ENCODE data around the gene GLOD4.
"Not testable (repeated sequence)": the region's sequence is repeated elsewhere in the genome, so short reads cannot be mapped to it uniquely, and the experiment has no call there.

The GLOD4 gene

DNA sequence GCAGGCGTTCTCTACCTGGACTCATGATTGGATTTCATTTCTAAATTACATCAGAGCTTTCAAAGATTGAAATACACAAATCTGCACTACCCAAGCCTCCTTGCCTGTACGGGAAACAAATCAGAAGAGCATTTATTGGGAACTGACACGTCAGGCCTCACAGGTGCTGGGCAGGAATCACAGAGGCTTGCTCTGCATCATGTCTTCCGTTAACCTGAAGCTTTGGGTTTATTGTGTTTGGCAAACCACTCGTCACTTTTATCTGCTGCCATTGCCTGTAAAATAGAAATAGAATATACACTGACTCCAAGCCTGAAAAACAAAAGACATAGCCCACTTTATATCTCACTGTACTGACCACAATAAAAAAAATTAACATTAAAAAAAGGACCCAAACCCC is 22.1 kb downstream of the GLOD4 start:
- DNase-seq (ENCODE audit: low spot score): no peak
- TF ChIP-seq, protein P1, sequence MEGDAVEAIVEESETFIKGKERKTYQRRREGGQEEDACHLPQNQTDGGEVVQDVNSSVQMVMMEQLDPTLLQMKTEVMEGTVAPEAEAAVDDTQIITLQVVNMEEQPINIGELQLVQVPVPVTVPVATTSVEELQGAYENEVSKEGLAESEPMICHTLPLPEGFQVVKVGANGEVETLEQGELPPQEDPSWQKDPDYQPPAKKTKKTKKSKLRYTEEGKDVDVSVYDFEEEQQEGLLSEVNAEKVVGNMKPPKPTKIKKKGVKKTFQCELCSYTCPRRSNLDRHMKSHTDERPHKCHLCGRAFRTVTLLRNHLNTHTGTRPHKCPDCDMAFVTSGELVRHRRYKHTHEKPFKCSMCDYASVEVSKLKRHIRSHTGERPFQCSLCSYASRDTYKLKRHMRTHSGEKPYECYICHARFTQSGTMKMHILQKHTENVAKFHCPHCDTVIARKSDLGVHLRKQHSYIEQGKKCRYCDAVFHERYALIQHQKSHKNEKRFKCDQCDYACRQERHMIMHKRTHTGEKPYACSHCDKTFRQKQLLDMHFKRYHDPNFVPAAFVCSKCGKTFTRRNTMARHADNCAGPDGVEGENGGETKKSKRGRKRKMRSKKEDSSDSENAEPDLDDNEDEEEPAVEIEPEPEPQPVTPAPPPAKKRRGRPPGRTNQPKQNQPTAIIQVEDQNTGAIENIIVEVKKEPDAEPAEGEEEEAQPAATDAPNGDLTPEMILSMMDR (IDR thresholded peaks at IDR 0.05; ENCODE audit: extremely low read depth, missing control alignments): no peak

DNA sequence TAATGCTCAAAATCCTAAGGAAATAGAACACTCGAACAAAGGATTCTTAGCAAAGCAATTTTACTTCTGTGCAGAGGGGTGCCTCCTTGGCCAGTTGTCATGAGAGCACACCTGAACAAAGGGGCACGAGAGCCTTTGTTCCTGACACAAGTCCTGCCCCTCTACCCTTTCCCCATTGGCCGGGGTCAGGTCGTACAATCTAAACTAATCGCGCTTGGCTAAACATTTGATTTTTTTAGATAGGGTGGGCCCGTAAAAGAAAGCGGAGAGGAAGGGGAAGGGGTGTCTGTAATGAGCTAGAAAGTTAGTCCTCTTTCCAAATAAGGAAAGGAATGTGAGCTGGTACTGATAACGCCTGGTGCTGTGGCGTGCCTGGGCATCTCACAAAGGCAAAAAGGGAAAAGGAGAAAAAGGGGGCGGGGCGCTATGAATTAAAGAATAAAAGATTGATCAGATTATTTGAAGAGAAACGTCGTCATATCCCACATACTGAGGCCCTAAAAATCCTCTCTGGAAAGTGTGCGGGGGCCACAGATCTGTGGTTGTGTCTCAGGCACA is 26.0 kb downstream of the GLOD4 start:
- not testable (repeated sequence) for DNase-seq (ENCODE audit: low spot score)

DNA sequence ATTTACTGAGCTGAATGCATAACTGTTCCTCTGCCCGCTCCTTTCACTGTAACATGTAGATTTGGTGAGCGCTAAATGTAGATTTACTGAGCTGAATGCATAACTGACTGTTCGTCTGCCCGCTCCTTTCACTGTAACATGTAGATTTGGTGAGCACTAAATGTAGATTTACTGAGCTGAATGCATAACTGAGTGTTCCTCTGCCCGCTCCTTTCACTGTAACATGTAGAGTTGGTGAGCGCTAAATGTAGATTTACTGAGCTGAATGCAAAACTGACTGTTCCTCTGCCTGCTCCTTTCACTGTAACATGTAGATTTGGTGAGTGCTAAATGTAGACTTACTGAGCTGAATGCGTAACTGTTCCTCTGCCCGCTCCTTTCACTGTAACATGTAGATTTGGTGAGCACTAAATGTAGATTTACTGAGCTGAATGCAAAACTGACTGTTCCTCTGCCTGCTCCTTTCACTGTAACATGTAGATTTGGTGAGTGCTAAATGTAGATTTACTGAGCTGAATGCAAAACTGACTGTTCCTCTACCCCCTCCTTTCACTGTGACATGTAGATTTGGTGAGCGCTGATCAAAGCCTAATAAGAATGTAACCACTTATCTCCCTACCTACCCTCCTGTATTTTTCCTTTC is 26.6 kb downstream of the GLOD4 start:
- not testable (repeated sequence) for DNase-seq (ENCODE audit: low spot score)

DNA sequence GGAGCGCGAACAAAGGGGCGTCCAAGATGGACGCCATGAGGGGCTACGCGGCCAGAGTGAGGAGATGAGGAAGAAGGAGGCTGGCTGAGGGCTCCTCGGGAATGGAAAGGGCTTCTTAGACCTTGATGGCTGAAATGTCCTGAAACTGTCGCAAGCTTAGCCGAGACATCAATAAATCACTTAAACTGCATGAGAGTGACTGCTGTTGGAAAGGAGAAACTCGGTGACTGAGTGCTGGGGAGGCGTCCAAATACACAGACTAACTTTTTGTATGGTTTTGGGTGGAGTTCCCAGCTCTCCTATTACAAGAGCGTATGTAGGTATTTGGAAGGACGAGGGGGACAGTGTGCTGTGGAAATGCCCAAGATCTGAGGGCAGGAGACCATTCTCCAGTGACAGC is 28.7 kb downstream of the GLOD4 start:
- TF ChIP-seq, protein P1 (IDR thresholded peaks at IDR 0.05; ENCODE audit: extremely low read depth, missing control alignments): no peak
- DNase-seq (ENCODE audit: low spot score): no peak

DNA sequence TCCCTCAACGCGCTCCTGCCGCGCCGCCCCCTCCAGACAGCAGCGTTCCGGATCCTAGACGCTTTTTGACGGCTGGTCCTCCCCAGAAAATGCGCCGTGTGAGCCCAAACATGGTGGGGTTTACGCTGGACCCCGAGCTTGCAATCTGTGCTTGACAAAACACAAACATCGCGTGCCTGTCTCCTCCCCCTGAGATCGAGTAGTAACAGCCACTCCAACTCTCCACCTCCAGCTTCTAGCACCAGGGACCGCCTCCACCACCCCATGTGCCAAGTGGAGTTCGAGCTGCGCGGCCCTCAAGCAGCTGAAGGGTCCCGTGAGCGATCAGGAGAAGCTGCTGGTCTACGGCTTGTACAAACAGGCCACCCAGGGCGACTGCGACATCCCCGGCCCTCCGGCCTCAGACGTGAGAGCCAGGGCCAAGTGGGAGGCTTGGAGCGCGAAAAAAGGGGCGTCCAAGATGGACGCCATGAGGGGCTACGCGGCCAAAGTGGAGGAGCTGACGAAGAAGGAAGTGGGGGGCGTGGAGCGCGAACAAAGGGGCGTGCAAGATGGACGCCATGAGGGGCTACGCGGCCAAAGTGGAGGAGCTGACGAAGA is 29.4 kb downstream of the GLOD4 start:
- no peak for DNase-seq (ENCODE audit: low spot score)
- TF ChIP-seq, protein P1 (IDR thresholded peaks at IDR 0.05; ENCODE audit: extremely low read depth, missing control alignments): no peak

DNA sequence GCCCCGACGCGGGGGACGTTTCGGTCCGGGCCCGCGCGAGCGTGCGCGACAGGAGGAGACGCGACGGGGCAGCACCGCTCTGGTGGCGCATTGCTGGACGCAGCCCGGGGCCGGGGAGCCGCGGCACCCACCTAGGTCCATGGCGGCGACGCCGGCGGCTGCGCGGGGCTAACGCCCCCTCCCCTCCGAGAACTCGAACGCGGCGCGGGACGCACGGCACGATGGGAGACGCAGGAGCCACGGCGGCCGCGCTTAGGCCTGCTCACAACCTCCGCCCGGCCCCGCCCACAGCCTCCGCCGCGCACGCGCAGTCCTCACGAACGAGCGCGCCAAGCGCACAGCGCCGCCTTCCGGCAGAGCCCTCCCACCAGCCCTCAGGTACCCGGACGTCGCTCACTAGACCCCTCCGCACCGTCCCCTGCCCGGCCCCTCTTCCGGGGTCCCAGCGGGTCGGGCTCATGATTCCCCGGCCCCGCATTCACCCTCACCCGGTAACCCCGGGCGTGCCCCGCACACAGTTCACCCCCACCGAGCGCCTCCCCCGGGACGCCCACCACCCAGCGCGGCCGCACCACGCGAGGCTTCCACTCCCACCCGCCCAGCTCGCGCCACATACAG is 30.0 kb downstream of the GLOD4 start, which contains the start of gene GEMIN4:
Gene GEMIN4 (minus strand): TSS at position 263 of the 618 bp plus-strand sequence. CDS start 122 bp downstream, at position 141.
- peak; percentile 99 for DNase-seq (ENCODE audit: low spot score)
- TF ChIP-seq, protein P1 (IDR thresholded peaks at IDR 0.05; ENCODE audit: extremely low read depth, missing control alignments): peak; percentile 91

DNA sequence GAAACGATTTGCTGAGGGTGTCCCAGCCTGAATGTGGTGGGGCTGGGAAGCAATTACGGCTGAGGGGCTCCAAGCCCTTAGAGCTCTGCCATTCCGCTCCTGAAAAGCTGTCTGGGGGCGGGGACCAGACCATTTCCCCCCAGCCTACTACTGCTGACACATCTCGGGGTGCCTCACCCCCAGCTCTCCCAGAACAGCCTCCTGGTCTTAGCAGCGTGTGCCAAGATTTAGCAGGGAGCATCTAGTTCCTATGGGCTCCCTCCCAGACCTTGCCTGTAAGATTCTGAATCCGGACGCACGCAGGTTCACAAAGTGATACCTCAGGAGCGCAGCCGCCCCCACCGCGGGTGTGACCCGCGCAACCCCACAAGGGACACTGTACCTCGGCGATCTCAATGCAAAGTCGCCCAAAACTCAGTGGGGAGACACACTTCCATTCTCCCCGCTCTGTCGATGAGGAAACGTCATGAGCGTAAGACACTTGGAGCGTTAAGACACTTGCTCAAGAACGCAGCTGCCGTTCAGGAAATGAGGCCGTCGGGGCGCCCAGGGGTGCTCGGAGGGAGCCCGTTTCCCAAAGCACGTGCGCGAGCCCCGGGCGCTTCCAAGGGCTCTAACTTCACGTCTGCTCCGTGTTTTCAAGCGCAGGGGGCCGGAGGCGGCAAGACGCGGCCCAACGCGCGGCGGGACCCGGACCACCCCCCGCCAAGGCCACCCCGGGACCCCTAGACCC is 30.6 kb downstream of the GLOD4 start:
- DNase-seq (ENCODE audit: low spot score): peak; percentile 62
- TF ChIP-seq, protein P1 (IDR thresholded peaks at IDR 0.05; ENCODE audit: extremely low read depth, missing control alignments): no peak
